GM18511 (cell line): ENCODE measurements around the gene NAP1L1.

Experiments
- ATAC-seq: cut with Tn5 transposase; IDR thresholded peaks from one replicate; pipeline ENCODE4 v1.9.1; 2021; ENCODE audit warnings: mild to moderate bottlenecking, moderate library complexity; ENCODE audit not compliant: unreplicated experiment

Gene NAP1L1

DNA sequence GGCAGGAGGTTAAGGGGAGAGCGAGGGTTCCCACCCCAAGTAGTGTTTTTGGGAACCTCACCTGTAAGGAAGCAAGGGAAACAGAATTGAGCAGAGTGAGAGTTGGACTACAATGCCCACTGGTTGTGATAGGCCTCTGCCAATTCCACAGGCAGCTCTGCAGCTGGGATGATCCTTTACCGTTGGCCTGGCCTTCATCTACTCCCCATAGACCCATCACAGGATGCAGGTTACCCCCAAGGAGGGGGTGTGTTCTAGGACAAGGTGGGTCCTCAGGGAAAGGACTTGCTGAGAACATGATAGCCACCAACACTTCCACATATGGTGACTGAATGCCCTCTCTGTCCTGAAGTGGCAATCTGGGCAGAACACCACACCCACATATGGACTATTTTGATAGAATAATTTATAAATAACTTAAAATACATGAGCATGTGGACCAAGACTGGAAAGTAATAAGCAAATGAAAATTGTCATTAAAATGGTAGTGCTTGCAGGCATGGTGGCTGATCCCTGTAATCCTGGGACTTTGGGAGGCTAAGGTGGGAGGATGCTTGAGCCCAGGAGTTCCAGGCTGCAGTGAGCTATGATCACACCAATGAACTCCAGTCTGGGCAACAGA lies 61.3 kb downstream of the NAP1L1 start:
- ATAC-seq, result no peak

DNA sequence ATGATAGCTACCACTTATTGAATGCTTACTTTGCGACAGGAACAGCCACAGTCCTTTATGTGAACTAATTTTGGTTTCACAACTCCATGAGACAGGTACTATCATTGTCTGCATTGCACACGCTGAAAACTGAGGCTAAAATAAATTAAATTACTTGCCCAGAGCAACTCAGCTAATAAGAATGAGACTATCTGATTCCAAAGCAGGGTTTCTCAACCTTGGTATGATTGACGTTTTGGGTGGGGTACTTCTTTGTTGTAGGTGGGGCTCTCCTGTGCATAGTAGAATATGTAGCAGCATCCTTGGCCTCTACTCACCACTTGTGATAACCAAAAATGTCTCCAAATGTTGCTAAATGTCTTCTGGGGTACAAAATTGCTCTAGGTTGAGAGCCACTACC lies 62.0 kb downstream of the NAP1L1 start:
- no peak for ATAC-seq

DNA sequence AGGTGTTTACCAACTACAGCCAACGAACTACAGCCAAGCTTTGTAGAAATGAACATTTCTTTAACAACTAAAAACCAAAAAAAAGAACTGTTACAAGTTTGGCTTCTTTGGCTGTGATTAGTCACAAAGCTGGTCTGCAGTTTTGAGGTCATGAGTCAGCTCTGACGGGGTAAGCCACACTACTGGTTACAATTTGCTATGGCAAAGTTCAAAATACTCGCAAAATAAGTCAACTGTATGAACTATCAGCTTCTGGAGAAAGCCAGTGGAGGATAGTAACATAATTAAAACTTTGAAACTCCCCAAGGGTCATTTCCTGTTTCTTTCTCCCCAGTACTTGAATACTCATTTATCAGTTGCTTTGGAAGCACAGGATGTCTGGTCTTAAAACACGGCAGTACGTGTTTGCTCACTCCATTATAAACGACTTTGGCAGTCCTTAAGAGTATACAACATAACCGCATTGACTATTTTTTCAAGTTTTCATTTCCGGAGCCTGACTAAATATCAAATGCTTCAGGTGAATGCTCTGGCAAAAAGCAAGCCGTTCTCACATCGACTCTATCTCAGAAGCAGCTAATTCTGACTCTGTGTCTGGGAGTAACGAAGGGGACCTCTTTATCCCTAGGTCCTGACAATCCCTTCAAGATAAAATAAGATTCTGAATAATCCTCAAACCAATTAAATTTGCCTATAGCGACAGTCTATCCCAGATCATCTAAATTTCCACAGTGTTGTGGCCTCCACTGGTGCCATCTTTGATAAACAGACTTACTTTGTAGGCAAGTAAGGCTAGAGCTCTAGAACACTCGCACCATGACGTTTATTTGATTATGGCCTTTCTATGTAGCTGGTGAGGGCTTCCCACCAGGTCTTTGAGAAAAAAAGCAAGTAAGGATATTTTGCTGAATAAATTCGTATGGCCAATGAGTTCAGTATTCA lies 63.5 kb downstream of the NAP1L1 start:
- peak; percentile 44 for ATAC-seq

DNA sequence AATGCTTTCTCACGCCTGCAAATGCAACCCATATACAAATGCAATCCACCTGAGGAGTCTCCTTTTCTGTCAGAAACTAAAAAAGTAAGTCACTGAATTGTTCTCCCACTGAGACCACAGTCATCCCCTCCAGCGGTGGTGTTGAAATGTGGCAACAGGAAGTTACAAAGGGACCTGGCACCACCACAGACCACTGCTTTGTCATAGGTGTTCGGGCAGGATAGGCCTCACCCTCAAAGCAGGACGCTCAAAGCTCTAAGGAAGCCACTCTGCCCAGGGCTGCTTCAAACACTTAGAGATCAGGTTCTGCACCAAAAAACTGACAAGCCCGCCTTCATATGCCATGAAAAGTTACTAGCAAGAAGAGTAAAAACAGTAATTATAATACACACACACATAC lies 64.2 kb downstream of the NAP1L1 start:
- ATAC-seq, result peak; percentile 64

DNA sequence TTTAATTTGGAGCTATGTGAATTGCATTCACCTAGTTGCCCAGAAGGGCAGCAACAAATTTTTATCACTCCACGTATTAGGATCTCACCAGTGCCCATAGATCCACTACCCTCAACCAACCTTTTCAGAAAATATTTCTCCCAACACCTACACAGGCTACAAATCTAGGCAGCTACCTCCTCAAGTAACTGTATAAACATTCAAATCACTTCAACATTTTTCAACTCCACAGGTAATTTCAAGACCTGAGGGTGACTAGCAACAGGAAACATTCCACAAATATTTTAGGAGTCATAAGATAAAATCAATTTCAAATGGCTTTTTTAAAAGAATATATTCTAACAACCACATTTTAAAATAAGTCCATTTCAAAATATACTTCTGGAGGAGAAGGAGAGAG lies 65.8 kb downstream of the NAP1L1 start:
- ATAC-seq, result no peak

DNA sequence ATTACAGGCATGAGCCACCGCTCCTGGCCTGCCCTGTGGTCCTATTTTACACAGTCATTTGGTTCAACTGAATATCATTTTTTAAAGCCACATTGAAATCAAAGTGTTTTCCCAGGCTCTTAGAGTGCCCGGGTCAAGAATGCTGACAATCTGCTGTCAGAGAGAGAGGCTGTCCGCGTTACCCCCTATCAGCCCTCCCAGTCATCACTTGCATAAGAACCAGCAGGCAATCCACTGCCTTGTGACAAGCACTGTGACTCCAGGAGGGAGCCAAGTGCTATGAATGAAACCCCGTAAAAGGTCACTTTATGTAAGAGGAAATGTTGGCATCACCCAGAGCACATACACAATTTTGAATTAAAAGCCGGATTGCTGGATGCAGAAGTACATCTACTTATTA lies 66.4 kb downstream of the NAP1L1 start:
- no peak for ATAC-seq

DNA sequence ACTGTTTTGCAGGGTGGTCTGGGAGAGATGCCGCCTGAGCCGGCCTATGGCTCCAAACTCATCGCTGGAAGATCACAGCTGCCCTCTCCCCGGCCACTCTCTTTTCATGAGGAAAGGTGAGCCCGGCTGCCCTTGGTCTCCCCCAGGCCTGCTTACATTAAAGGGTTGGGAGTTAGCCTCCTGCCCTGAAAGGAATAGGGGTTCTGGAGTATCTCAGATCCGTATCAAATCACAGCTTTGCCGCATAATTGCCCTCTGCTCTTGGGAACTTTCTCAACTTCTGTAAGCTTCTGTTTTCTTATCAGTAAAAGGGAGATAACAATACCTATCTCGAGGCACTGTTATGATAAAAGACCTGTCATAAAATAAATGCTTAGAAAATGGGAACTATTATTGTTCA lies 70.5 kb downstream of the NAP1L1 start:
- no peak for ATAC-seq

DNA sequence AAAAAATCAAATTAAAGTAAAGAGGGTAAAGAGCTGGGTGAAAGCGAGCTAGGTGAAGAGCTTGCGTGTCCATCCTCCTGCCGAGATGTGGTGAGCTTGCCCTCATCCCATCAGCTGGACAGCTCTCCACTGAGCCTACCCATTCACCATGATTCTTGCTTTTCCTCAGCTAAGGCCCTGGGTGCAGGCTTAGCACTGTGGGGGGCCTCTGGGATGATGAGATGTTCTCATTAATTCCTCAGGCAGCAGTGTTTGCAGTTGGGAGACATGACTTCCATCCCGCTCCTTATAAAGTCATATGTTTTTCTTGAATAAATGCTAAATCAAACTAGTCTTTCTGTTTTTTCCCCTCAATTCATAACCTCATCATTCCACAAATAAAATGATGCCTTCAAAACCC lies 70.9 kb downstream of the NAP1L1 start:
- no peak for ATAC-seq

DNA sequence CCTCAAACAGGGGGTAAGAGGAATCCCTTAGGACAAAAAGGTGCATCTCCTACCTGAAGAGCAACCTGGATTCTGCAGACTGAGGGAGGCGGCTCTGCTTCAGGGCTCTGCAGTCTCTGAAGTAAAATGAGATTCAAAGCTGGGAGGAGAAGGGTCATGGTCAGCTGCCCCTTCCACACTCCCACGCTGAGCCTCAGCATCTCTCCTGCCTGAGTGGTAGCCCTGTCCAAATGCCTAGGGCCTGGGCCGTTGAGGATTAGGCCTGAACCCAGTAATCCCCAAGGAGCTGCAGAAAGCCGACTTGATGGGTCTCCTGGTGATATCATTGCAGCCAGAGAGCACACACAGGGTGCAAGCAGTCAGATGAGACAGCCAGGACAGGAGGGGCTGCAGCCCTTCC lies 71.8 kb downstream of the NAP1L1 start:
- ATAC-seq, result no peak

DNA sequence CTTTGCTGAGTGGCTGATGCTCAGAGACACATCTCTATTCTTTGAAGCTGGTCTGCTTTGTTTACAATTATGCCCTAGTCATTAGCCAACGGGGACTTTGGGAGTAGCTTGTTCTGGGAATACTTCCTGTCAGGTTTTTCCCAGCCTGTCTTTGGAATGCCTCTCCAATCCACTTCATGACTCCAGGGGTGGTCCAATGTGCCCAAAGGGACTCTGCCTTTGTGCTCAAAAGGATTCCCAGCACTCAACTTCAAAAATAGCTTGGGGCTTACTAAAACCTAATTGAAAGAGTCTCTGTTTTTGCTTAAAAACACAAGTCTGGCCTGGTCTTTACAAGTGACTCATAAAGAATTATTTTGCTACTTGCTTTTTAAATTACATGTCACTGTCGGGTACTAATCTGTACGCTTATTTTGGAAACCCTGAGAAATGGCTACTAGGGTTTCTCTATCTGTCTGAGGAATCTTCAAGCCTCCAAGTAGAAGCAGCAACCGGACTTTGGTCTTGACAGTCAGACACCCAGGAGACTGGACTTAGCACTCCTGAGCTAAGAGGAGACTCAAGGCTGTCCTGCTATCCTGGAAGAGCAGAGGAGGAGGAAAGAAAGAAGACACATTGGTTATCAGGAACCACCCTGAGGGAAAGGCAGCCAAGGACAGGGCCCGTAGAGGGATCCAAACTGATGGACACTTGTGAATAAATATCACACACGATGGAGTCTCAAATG lies 73.6 kb downstream of the NAP1L1 start:
- ATAC-seq, result no peak

DNA sequence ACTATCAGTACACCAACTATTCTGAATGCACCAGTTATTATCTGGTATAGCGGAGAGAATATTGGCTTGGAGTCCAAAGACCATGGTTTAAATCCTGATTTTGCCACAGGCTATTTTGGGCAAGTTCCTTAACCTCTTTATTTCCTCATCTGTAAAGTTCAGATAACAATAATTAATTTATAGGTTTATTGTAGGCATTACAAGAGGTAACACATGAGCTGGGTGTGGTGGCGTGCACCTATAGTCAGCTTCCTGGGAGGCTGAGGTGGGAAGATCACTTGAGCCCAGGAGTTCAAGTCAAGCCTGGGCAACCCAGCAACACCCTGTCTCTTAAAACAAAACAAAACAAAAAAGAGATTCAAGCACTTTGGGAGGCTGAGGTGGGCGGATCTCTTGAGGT lies 76.1 kb downstream of the NAP1L1 start:
- no peak for ATAC-seq

DNA sequence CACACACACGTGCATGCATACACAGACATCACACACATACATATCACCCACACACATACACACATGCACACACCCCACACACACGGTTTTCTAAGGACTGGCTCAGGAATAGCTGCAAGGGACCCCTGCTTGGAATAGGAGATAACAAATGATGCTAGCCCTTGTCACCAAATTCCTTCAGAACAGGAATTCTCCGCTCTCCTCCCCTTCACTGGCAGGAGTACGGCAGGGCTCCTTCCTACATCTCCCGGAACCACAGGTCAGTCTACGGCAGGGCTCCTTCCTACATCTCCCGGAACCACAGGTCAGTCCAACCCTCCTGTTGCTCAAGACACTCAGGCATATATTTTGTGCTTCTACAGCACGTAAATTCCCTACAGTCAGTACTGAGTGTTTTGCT lies 76.8 kb downstream of the NAP1L1 start:
- no peak for ATAC-seq

DNA sequence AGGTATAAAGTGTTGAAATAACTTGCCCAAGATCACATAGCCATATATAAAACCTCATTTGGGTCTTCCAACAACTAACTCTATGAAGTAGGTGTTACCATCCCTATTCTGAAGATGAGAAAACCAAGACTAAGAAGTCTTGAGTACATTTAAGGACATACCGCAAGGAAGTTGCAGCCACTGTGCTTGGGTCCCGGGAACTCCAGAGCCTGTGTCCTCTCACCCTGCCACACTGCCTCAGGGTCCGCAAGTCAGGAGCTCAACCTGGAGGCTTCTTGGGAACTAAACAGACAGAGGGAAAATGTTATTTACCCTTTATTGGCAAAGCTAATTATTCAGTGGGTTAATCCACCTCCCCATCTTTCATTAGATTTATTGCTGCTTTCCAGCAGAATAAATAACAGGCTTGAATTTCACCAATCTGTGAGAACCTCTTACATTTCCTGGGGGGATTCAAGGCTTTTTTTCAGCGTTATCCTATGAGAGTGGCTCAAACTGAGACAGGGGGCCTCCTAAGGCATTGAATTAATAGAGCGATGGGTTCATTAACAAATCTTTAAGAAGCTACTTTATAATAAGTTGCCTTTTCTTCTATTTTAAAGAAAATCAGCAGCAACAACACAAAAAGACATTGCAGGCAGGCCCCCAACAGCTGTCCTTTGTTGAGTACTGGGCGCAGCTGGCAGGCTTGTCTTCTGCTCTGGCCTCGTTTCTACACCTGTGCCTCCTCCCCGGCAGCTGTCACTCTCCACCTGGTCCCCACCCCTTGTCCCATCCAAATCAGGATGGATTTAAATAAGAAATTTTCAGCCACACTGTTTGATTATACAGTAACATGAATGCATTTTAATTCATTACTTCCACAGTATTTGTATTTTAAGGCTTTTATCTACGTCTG lies 78.2 kb downstream of the NAP1L1 start:
- ATAC-seq, result no peak

DNA sequence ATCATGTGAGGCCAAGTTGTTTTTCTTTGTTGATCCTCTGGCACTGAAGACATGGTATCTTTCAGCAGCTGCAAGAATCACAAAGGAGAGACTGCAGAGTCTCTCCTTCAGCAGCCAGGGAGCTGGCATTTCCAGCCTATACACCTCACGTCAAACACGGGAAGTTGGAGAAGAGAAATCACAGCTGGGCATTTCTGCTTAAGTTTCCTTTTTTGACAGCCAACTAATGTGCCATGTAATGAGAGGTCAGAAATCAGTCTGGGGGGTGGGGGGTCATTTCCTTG lies 81.2 kb downstream of the NAP1L1 start:
- no peak for ATAC-seq

DNA sequence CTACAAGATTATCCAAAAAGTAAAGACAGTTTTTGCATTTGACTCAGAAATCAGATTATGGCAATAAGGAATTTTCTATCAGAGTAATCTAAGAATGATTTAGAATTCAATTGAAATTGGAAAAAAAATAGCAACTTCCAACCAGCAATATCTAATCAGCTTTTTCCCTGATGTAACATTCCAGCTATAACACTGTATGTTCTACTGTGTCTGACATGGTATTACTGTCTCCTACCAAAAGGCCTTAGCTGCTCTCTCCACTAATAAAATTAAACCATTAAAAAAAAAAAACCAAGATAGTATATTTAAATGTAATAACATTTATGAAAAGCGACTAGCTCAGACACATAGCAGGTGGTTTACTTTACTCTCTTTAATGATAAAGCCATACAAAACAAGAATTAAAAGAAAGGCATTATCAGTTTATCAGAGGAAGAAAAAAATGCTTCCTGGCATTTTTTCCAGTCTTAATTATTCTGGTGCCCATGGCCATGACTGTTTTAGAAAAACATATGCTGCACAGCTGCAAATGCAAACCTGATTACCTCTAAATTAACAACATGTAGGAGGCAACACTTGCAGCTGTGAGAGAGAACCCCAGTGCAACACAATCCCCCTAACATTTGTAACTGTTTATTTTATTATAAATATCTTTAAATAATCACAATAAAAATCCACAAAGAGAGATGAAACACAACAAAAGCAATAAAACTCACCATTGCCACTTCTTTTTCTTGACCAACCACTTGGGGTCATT lies 81.7 kb downstream of the NAP1L1 start:
- ATAC-seq, result no peak

DNA sequence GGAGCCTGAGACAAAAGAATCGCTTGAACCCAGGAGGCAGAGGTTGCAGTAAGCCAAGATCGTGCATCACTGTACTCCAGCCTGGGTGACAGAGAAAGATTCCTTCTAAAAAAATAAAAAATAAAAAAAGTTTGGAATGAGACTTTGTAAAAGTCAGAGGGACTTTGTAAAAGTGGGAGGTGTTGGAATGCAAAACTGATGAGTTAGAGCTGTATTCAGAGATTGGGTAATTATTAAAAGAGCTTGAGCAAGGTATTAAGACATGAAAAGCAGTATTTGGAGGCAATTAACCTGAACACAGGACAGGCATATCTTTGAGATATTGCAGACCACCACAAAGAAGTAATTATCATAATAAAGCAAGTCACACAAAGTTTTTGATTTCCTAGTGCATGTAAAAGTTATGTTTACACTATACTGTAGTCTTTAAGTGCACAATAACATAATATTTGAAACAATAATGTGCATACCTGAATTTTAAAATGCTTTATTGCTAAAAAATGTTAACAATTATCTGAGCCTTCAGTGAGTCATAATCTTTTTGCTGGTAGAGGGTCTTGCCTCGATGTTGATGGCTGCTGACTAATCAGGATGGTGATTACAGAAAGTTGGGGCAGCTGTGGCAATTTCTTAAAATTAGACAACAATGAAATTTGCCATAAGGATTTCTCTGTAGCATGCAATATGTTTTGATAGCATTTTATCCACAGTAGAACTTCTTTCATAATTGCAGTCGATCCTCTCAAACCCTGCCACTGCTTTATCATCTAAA lies 86.0 kb downstream of the NAP1L1 start:
- no peak for ATAC-seq

DNA sequence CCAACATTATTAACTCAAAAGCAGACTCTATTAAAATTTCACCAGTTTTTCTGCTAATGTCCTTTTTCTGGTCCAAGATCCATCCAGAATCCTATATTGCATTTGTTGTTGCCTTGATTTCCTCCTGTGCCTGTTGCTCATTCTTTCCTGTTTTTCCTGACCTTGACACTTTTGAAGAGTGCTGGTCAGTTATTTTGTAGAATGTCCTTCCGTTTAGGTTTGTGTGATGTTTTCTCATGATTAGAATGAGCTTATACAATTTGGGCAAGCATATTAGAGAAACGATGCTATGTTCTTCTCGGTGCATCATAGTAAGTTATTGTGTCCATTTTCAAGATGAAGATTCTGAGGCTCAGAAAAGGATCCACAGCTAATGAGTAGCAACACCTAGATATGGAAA lies 86.8 kb downstream of the NAP1L1 start:
- no peak for ATAC-seq

DNA sequence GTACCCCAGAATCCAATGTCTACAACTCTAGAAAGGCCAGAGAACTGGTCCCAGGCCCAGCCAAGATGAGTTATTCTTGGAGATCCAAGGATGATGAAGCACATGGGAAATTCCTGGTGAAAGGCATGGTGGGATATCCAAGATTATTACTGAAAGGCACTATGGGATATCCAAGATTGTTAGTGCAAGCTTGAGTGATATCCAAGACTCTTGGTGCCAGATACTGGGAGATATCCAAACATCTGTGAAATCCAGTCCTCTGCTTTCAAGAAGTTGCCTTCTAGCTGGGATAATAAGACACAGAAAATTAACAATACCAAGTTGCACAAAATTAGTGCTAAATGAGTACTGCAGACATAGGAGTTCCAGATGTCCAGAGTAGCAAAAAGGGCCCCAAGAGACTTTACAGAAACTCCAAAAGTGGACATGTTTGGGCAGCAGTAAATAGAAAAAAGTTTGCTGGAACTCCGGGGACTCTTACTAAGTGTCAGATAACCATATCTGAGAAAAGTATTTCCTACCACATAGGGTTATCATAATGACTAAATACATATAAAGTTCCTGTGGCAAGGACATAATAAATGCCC lies 87.5 kb downstream of the NAP1L1 start:
- no peak for ATAC-seq

DNA sequence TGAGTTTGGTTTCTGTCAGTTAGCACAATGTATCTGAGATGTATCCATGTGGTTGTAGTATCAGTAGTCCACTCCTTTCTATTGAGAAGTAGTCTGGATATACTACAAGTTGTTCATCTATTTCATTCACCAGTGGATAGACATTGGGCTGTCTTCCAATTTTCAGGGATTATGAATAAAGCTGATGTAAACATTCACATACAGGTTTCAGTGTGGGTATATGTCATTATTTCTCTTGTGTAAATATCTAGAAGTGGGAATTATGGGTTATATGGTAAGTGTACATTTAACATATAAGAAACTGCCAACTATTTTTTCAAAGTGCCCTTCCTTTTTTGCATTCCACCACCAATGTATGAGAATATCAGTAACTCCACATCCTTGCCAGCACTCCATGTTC lies 88.8 kb downstream of the NAP1L1 start:
- ATAC-seq, result no peak
